Adrenal gland (tissue), 5 donors: ENCODE results near the gene RPS6KA1.

Source experiments
- POLR2A ChIP-seq, 2 donors: fragments of 450-650 bp; IDR thresholded peaks; one replicate each; pipeline ENCODE4 v1.6.1; 2017; ENCODE audit warnings: antibody characterized with exemption in 2 of 2, mild to moderate bottlenecking in 2 of 2, moderate library complexity in 1 of 2
- TF ChIP-seq, protein P1 (sequence below), 6 experiments: fragments of 450-650 bp in 4 of 6; fragments of 200-600 bp in 2 of 6; sonication (generic) in 1 of 6; IDR thresholded peaks; 1 replicate in 5 of 6; 2 replicates in 1 of 6; pipeline versions ENCODE4 v1.5.1 to v1.8.0; 2016 to 2021; ENCODE audit warnings: antibody characterized with exemption in 6 of 6, mild to moderate bottlenecking in 2 of 6, moderate library complexity in 1 of 6
- donor health status: DM: no; HTN: no; CAD: no.

- no peak for TF ChIP-seq POLR2A (IDR thresholded peaks at IDR 0.05)
- TF ChIP-seq, protein P1, sequence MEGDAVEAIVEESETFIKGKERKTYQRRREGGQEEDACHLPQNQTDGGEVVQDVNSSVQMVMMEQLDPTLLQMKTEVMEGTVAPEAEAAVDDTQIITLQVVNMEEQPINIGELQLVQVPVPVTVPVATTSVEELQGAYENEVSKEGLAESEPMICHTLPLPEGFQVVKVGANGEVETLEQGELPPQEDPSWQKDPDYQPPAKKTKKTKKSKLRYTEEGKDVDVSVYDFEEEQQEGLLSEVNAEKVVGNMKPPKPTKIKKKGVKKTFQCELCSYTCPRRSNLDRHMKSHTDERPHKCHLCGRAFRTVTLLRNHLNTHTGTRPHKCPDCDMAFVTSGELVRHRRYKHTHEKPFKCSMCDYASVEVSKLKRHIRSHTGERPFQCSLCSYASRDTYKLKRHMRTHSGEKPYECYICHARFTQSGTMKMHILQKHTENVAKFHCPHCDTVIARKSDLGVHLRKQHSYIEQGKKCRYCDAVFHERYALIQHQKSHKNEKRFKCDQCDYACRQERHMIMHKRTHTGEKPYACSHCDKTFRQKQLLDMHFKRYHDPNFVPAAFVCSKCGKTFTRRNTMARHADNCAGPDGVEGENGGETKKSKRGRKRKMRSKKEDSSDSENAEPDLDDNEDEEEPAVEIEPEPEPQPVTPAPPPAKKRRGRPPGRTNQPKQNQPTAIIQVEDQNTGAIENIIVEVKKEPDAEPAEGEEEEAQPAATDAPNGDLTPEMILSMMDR (IDR thresholded peaks at IDR 0.05): peak; percentile 67 to 83 (median 71)
These were observed 68.1 kb downstream of the RPS6KA1 start for GRCh38 chr1:26597629-26598039.
